SKM-1 (cell line): ENCODE measurements around the gene DIP2C.

Source experiments
- DNase-seq: peaks from one replicate; lab custom pipeline; 2025; ENCODE audit not compliant: unreplicated experiment; lab: John Stamatoyannopoulos, UW

DIP2C gene

GRCh38 chr10:677750-678661, 11.5 kb downstream of the DIP2C start:
- no peak for DNase-seq

GRCh38 chr10:677038-677437, 12.4 kb downstream of the DIP2C start:
- no peak for DNase-seq

- DNase-seq, result no peak
Measured at GRCh38 chr10:676178-676577, 13.3 kb downstream of the DIP2C start.

- DNase-seq, result no peak
Measured at GRCh38 chr10:675532-675931, 13.9 kb downstream of the DIP2C start.

- DNase-seq, result no peak
Measured at GRCh38 chr10:673492-673891, 16.0 kb downstream of the DIP2C start.

GRCh38 chr10:672992-673391, 16.5 kb downstream of the DIP2C start:
- DNase-seq, result no peak

GRCh38 chr10:672203-672602, 17.3 kb downstream of the DIP2C start:
- no peak for DNase-seq

GRCh38 chr10:670990-671389, 18.5 kb downstream of the DIP2C start:
- DNase-seq, result no peak

GRCh38 chr10:670038-670437, 19.4 kb downstream of the DIP2C start:
- no peak for DNase-seq

- DNase-seq, result no peak
Measured at GRCh38 chr10:668786-669485, 20.5 kb downstream of the DIP2C start.

GRCh38 chr10:667602-668143, 21.8 kb downstream of the DIP2C start:
- no peak for DNase-seq

- DNase-seq, result no peak
Measured at GRCh38 chr10:667096-667495, 22.4 kb downstream of the DIP2C start.

GRCh38 chr10:666237-667012, 23.0 kb downstream of the DIP2C start:
- DNase-seq, result no peak

- DNase-seq, result no peak
Measured at GRCh38 chr10:665579-666091, 23.8 kb downstream of the DIP2C start.

- DNase-seq, result no peak
Measured at GRCh38 chr10:664893-665292, 24.6 kb downstream of the DIP2C start.

GRCh38 chr10:664301-664700, 25.2 kb downstream of the DIP2C start:
- DNase-seq, result no peak

GRCh38 chr10:663831-664251, 25.6 kb downstream of the DIP2C start:
- no peak for DNase-seq

- DNase-seq, result no peak
Measured at GRCh38 chr10:663466-663751, 26.1 kb downstream of the DIP2C start.

GRCh38 chr10:662686-663465, 26.6 kb downstream of the DIP2C start:
- no peak for DNase-seq

- no peak for DNase-seq
Measured at GRCh38 chr10:662223-662605, 27.3 kb downstream of the DIP2C start.
